ENCODE measurements around the gene AGBL1.

AGBL1 gene

GRCh38 chr15:86591994-86592735 is 512.5 kb downstream of the AGBL1 start:
- CTCF ChIA-PET, result interaction anchor here (0.5 kb wide), 1 partner anchor 27 kb away, joined by 3 read pairs; no protein-coding TSS in a partner anchor

GRCh38 chr15:86595741-86596140 is 516.1 kb downstream of the AGBL1 start:
- CTCF ChIA-PET, result no interaction called here
- Histone ChIP-seq H3K27ac (ENCODE audit: extremely low read depth, low read depth, low read length) (no peak overlapping the region), H3K9me3 (ENCODE audit: control insufficient read depth, insufficient read depth, low read depth, low read length) (no peaks in the 10 kb centered on the region; the same call in 1 of the 2 replicates), H3K36me3 (ENCODE audit: control insufficient read depth in 2 of 2, insufficient read depth in 1 of 2, low read length in 2 of 2) (no peaks in the 10 kb centered on the region), H3K4me1 (ENCODE audit: control insufficient read depth, insufficient read depth, low read length) (peaks cover 9% of the 10 kb centered on the region; the same call in 1 of the 2 replicates), H3K4me3 (ENCODE audit: low read depth, low read length) (no peak overlapping the region)
- POLR2A ChIA-PET, result no interaction called here
- no peak for TF ChIP-seq ZNF324 (tag by site-specific recombination; IDR thresholded peaks at IDR 0.05)
- no peak for TF ChIP-seq ZNF350 (tag by site-specific recombination; IDR thresholded peaks at IDR 0.05)
- TF ChIP-seq ELK4 (IDR thresholded peaks at IDR 0.05; ENCODE audit: borderline replicate concordance, low read depth, low read length), result no peak
- TF ChIP-seq ZNF473 (tag by site-specific recombination; IDR thresholded peaks at IDR 0.05), result no peak
- TF ChIP-seq ZNF341 (tag by site-specific recombination; IDR thresholded peaks at IDR 0.05; ENCODE audit: low read depth), result no peak
- no peak for TF ChIP-seq ZBTB11 (tag by site-specific recombination; conservative IDR thresholded peaks at IDR 0.05; ENCODE audit: low read depth)
- TF ChIP-seq ZBTB20 (tag by site-specific recombination; IDR thresholded peaks at IDR 0.05), result no peak

More at GRCh38 chr15:86591994-86592735, 512.5 kb downstream of the AGBL1 start:
- POLR2A ChIA-PET, result no interaction called here
- H3K4me3 ChIP-seq (ENCODE audit: low read depth, low read length), result no peak overlapping the region
- H3K27ac ChIP-seq (ENCODE audit: extremely low read depth, low read depth, low read length), result no peak overlapping the region
- H3K4me1 ChIP-seq (ENCODE audit: control insufficient read depth, insufficient read depth, low read length), result peaks cover 9% of the 10 kb centered on the region; the same call in 1 of the 2 replicates
- no peaks in the 10 kb centered on the region for H3K36me3 ChIP-seq (ENCODE audit: control insufficient read depth in 2 of 2, insufficient read depth in 1 of 2, low read length in 2 of 2)
- no peaks in the 10 kb centered on the region; the same call in 1 of the 2 replicates for H3K9me3 ChIP-seq (ENCODE audit: control insufficient read depth, insufficient read depth, low read depth, low read length)
- TF ChIP-seq HIC1 (tag by site-specific recombination; IDR thresholded peaks at IDR 0.05), result no peak
- TF ChIP-seq SETDB1 (IDR thresholded peaks at IDR 0.05; ENCODE audit: insufficient read length, low read length), result peak; percentile 69
- TF ChIP-seq ZNF488 (tag by site-specific recombination; IDR thresholded peaks at IDR 0.05), result no peak

DNA sequence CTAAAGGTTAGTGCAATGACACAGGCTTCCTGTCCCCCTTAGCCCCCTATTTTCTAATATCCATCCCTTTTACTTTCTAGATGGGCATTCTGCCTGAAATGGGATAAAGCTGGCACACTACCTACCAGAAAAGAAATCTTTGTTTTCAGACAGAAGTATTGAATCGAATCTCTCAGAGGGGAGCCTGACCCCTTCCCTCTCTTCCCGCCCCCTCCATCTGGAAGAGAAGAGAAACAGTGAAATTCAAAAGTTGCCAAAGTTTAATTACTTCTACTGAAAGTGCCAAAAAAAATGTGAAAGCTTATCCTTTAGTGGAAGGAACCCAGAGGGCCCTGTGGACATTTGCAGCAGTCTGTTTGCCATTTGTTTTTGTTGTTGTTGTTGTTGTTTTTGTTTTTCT is 523.8 kb downstream of the AGBL1 start:
- no peak overlapping the region for H3K4me3 ChIP-seq (ENCODE audit: low read depth, low read length)
- no peaks in the 10 kb centered on the region for H3K36me3 ChIP-seq (ENCODE audit: control insufficient read depth in 2 of 2, insufficient read depth in 1 of 2, low read length in 2 of 2)
- H3K27ac ChIP-seq (ENCODE audit: extremely low read depth, low read depth, low read length), result no peak overlapping the region
- POLR2A ChIA-PET, result no interaction called here
- CTCF ChIA-PET, result interaction anchor here (0.7 to 1.0 kb wide), 2 partner anchors 21 to 1826 kb away, joined by 3 read pairs; no protein-coding TSS in a partner anchor
- no peaks in the 10 kb centered on the region for H3K9me3 ChIP-seq (ENCODE audit: control insufficient read depth, insufficient read depth, low read depth, low read length)
- H3K4me1 ChIP-seq (ENCODE audit: control insufficient read depth, insufficient read depth, low read length), result no peaks in the 10 kb centered on the region
- TF ChIP-seq ZNF302 (tag by site-specific recombination; IDR thresholded peaks at IDR 0.05; ENCODE audit: low read depth) (no peak), ZNF248 (tag by site-specific recombination; IDR thresholded peaks at IDR 0.05) (no peak), ZNF664 (tag by site-specific recombination; IDR thresholded peaks at IDR 0.05) (no peak), ZNF121 (tag by site-specific recombination; IDR thresholded peaks at IDR 0.05) (no peak), ZNF155 (tag by site-specific recombination; IDR thresholded peaks at IDR 0.05) (no peak), ZNF48 (tag by site-specific recombination; IDR thresholded peaks at IDR 0.05) (no peak), ZBTB48 (tag by site-specific recombination; IDR thresholded peaks at IDR 0.05) (no peak), IKZF3 (tag by site-specific recombination; IDR thresholded peaks at IDR 0.05) (no peak), TRIM28 (IDR thresholded peaks at IDR 0.05; ENCODE audit: borderline replicate concordance, low read length) (no peak), ZNF513 (tag by site-specific recombination; IDR thresholded peaks at IDR 0.05) (no peak), ZNF548 (tag by site-specific recombination; IDR thresholded peaks at IDR 0.05) (no peak), ZBTB21 (tag by site-specific recombination; IDR thresholded peaks at IDR 0.05) (no peak), ZNF585B (tag by site-specific recombination; IDR thresholded peaks at IDR 0.05) (no peak)
